Activated CD8-positive, alpha-beta T cell treated with anti-CD3 and anti-CD28 coated beads, Interleukin-2, amount 10 ng/mL, durations not matched to agents 7 days and 5 days (primary cell): ENCODE results near the gene TAMALIN. TPM values are rescaled to one million over a fixed set of nuclear protein-coding genes. Genes with fewer than 3 reads are reported as not detected.

Experiments
- ATAC-seq: fragments of 150-1000 bp; cut with Tn5 transposase; one replicate; pipeline ENCODE4 v1.10.0; 2021; ENCODE audit warnings: moderate library complexity
- CTCF ChIA-PET: fragments of 350-600 bp; sonication (Branson Sonifier 250); formaldehyde crosslinking; loops from one replicate; lab custom pipeline; 2021; ENCODE audit warnings: antibody characterized with exemption; lab: Charles Lee
- POLR2A ChIA-PET: fragments of 350-600 bp; sonication (Branson Sonifier 250); formaldehyde crosslinking; loops from one replicate; lab custom pipeline; 2021; ENCODE audit warnings: antibody characterized with exemption; lab: Charles Lee
- DNase-seq: peaks from one replicate; pipeline ENCODE4 v3.0.0-alpha.2; 2020
- H3K27ac Mint-ChIP-seq: one replicate; pipeline ENCODE4 v1.8.0; 2021; ENCODE audit warnings: mild to moderate bottlenecking, mixed read lengths
- H3K27me3 Mint-ChIP-seq: one replicate; pipeline ENCODE4 v1.8.0; 2021; ENCODE audit warnings: low read depth, mixed read lengths
- H3K36me3 Mint-ChIP-seq: one replicate; pipeline ENCODE4 v1.8.0; 2021; ENCODE audit warnings: low read depth, mixed read lengths
- H3K4me1 Mint-ChIP-seq: one replicate; pipeline ENCODE4 v1.8.0; 2021; ENCODE audit warnings: low read depth, mixed read lengths
- H3K4me3 Mint-ChIP-seq: one replicate; pipeline ENCODE4 v1.8.0; 2021; ENCODE audit warnings: mild to moderate bottlenecking, mixed read lengths
- H3K9me3 Mint-ChIP-seq: one replicate; pipeline ENCODE4 v1.8.0; 2022; ENCODE audit warnings: mixed read lengths; ENCODE audit not compliant: insufficient read depth
- total RNA-seq, 2 experiments: library from RNA; stranded (reverse); gene quantifications; one replicate each; pipeline ENCODE4 v1.2.3, GENCODE V29; 2021

The TAMALIN gene
- total RNA-seq, 2 experiments from 2014 or later, result 11.0 to 12.5 TPM

GRCh38 chr12:52050116-52050757, 43.5 kb downstream of the TAMALIN start:
- peak overlapping the region; percentile 86 for H3K4me3 Mint-ChIP-seq
- H3K36me3 Mint-ChIP-seq, result no peaks in the 10 kb centered on the region
- POLR2A ChIA-PET, result interaction anchor here (0.8 to 2.2 kb wide), 6 partner anchors 9 to 25 kb away, joined by 3 to 18 read pairs (median 8); partner anchors contain the start of gene ATG101
- H3K27me3 Mint-ChIP-seq, result no peaks in the 10 kb centered on the region
- no peak for DNase-seq
- H3K9me3 Mint-ChIP-seq, result no peaks in the 10 kb centered on the region
- peaks cover 57% of the 10 kb centered on the region for H3K4me1 Mint-ChIP-seq
- CTCF ChIA-PET, result interaction anchor here (0.8 to 4.1 kb wide), 7 partner anchors 16 to 32 kb away, joined by 3 to 59 read pairs (median 6); partner anchors contain the start of gene ATG101
- peak overlapping the region; percentile 98 for H3K27ac Mint-ChIP-seq
- no peak for ATAC-seq

DNA sequence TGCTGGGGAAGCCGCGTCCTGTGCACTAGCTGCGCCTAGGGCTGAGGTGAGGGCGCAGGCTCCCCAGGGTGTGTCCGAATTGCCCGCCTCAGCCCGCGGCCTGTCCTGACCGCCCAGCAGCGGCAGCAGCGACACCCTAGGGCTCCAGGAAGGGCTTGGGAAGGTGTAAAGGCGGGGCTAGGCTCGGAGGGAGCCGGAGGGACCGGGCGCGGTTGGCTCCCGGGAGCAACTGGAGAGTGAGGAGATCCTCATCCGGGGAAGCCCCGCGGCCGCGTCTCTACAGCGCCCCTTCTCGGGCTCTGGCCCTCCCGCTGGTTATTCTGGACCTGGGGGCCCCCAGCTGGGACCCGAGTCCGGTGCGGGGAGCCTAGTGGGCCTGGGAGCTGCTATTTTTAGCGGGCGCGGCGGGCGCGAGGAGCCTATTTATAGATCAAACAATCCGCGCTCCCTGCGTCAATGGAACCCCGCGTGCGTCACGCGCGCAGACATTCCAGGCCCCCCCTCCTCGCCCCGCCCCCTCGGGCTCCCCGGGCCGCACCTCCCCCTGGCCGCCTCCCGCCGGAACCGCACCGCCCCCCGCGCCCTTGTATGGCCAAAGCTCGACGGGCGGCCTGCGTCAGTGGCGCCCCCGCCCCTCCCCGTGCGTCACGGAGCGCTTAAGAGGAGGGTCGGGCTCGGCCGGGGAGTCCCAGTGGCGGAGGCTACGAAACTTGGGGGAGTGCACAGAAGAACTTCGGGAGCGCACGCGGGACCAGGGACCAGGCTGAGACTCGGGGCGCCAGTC, 44.2 kb downstream of the TAMALIN start, which contains the start of gene NR4A1:
NR4A1 (plus strand) TSS at position 685 of the 784 bp plus-strand sequence. CDS start 2,887 bp downstream, outside the sequence.
- DNase-seq (peak; percentile 98), ATAC-seq (peak; percentile 85)
- ChIA-PET CTCF (interaction anchor here (0.8 to 4.1 kb wide), 12 partner anchors 9 to 80 kb away, joined by 3 to 59 read pairs (median 4); partner anchors contain the start of gene ATG101), POLR2A (interaction anchor here (0.8 to 2.2 kb wide), 8 partner anchors 10 to 25 kb away, joined by 3 to 18 read pairs (median 6); partner anchors contain the start of gene ATG101)
- H3K4me3 Mint-ChIP-seq, result peak within 1 kb of the TSS; percentile 86
- no peaks in the 10 kb centered on the region for H3K36me3 Mint-ChIP-seq
- H3K9me3 Mint-ChIP-seq, result no peaks in the 10 kb centered on the region
- H3K27me3 Mint-ChIP-seq, result no peaks in the 10 kb centered on the region
- H3K4me1 Mint-ChIP-seq, result peaks cover 49% of the 10 kb centered on the region
- H3K27ac Mint-ChIP-seq, result peak within 1 kb of the TSS; percentile 98

DNA sequence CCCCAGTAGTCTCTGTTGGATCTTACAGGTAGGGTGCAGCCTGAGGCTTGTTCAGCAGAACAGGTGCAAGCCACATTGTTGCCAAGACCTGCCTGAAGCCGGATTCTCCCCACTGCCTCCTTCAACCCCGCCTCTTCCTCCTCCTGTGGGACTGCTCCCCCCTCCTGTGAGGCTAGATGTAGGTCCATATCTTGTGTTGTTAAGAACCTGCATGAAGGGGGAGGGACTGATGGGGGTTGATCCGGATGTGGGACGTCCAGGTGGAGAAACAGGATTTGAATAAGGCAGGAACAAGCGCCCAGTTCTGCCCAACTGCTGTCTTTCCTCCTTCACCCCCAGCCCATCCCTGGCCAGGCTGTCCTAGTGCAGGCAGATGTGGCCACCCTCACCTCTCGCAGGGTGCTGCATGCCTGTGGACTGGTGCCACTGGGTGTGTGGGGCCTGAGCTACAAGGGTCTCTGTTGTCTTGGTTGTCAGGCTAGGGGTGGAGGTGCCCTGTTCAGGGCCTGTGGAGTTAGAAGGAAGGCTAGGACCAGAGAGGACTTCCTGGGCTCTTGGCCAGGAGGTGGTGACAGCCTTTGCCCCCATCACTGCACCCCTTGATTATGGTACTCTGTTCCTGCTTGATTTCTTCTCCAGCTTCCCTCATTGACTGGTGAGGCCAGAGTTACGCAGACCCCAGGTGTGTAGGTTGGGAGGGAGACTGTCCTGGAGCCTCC, 45.9 kb downstream of the TAMALIN start:
- ChIA-PET CTCF (interaction anchor here (2.4 to 4.1 kb wide), 2 partner anchors 21 to 27 kb away, joined by 21 to 59 read pairs; no protein-coding TSS in a partner anchor), POLR2A (interaction anchor here (1.3 kb wide), 1 partner anchor 19 kb away, joined by 4 read pairs; no protein-coding TSS in a partner anchor)
- DNase-seq, result peak; percentile 48
- H3K27ac Mint-ChIP-seq, result peak overlapping the region; percentile 98
- H3K9me3 Mint-ChIP-seq, result no peaks in the 10 kb centered on the region
- no peaks in the 10 kb centered on the region for H3K36me3 Mint-ChIP-seq
- peaks cover 36% of the 10 kb centered on the region for H3K4me1 Mint-ChIP-seq
- ATAC-seq, result no peak
- no peaks in the 10 kb centered on the region for H3K27me3 Mint-ChIP-seq
- peak overlapping the region; percentile 86 for H3K4me3 Mint-ChIP-seq

DNA sequence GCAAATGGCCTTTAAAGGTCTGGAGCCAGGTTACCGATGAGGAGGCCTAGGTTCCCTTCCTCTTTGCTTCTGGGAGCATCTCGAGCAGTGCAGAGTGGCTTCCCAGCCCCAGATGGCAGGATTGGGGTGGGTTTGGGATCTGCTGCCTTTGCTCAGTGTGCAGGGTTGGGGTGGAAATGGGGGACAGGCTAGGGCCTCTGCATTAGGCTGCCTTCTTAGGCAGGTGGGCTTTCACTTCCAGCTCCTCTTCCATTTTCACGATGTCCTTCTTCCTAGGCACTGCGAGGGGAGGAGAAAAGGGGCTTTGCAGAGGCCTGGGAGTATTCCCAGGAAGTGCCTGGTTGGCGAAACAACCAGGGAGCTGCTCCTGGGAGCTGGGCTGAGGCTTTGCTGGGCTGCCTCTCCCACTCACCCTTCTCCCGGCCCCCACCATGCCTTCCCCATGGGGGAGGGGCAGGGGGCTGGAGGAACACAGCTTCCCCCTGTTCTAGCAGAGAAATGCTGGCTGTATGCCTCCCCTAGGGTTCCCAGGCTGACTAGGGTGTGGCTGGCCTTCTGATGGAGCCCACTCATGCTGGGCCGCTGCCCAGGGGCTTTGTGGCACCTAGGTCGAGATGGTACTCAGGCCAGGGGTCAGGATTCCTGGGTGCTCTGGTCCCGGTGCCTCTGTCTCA, 46.9 kb downstream of the TAMALIN start:
- no peak overlapping the region for H3K4me3 Mint-ChIP-seq
- H3K9me3 Mint-ChIP-seq, result no peaks in the 10 kb centered on the region
- CTCF ChIA-PET, result interaction anchor here (4.1 kb wide), 1 partner anchor 28 kb away, joined by 59 read pairs; no protein-coding TSS in a partner anchor
- no peak for ATAC-seq
- H3K36me3 Mint-ChIP-seq, result no peaks in the 10 kb centered on the region
- POLR2A ChIA-PET, result no interaction called here
- no peak for DNase-seq
- H3K27me3 Mint-ChIP-seq, result no peaks in the 10 kb centered on the region
- peaks cover 36% of the 10 kb centered on the region for H3K4me1 Mint-ChIP-seq
- H3K27ac Mint-ChIP-seq, result peak overlapping the region; percentile 30

DNA sequence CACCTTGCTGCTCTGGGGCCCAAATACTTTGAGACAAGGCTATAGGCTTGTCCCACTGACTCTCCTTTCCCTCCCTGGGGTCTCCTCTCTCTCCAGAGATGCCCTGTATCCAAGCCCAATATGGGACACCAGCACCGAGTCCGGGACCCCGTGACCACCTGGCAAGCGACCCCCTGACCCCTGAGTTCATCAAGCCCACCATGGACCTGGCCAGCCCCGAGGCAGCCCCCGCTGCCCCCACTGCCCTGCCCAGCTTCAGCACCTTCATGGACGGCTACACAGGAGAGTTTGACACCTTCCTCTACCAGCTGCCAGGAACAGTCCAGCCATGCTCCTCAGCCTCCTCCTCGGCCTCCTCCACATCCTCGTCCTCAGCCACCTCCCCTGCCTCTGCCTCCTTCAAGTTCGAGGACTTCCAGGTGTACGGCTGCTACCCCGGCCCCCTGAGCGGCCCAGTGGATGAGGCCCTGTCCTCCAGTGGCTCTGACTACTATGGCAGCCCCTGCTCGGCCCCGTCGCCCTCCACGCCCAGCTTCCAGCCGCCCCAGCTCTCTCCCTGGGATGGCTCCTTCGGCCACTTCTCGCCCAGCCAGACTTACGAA, 47.6 kb downstream of the TAMALIN start:
- ChIA-PET POLR2A (no interaction called here), CTCF (interaction anchor here (0.8 to 1.6 kb wide), 3 partner anchors 15 to 29 kb away, joined by 3 to 6 read pairs (median 5); partner anchors contain the start of gene ATG101)
- Mint-ChIP-seq H3K27me3 (no peaks in the 10 kb centered on the region), H3K36me3 (no peaks in the 10 kb centered on the region), H3K4me1 (peaks cover 33% of the 10 kb centered on the region), H3K9me3 (no peaks in the 10 kb centered on the region), H3K4me3 (no peak overlapping the region), H3K27ac (no peak overlapping the region)
- DNase-seq, result no peak
- no peak for ATAC-seq

- DNase-seq (no peak), ATAC-seq (no peak)
- no peak overlapping the region for H3K4me3 Mint-ChIP-seq
- no peaks in the 10 kb centered on the region for H3K36me3 Mint-ChIP-seq
- H3K27me3 Mint-ChIP-seq, result no peaks in the 10 kb centered on the region
- POLR2A ChIA-PET, result no interaction called here
- no peak overlapping the region for H3K27ac Mint-ChIP-seq
- CTCF ChIA-PET, result interaction anchor here (0.8 to 1.6 kb wide), 4 partner anchors 14 to 34 kb away, joined by 3 to 6 read pairs (median 4); partner anchors contain the start of gene ATG101
- no peaks in the 10 kb centered on the region for H3K9me3 Mint-ChIP-seq
- peaks cover 26% of the 10 kb centered on the region for H3K4me1 Mint-ChIP-seq
These were observed 48.3 kb downstream of the TAMALIN start for GRCh38 chr12:52054833-52055730.

- CTCF ChIA-PET, result interaction anchor here (0.9 to 1.6 kb wide), 6 partner anchors 13 to 35 kb away, joined by 3 to 9 read pairs (median 4); partner anchors contain the start of gene ATG101
- Mint-ChIP-seq H3K4me1 (peaks cover 20% of the 10 kb centered on the region), H3K27me3 (no peaks in the 10 kb centered on the region), H3K27ac (no peak overlapping the region), H3K36me3 (no peaks in the 10 kb centered on the region), H3K9me3 (no peaks in the 10 kb centered on the region), H3K4me3 (no peak overlapping the region)
- POLR2A ChIA-PET, result no interaction called here
- ATAC-seq (no peak), DNase-seq (no peak)
These were observed 49.3 kb downstream of the TAMALIN start for GRCh38 chr12:52055731-52056711.

- Mint-ChIP-seq H3K27me3 (no peaks in the 10 kb centered on the region), H3K36me3 (no peaks in the 10 kb centered on the region), H3K9me3 (no peaks in the 10 kb centered on the region), H3K27ac (no peak overlapping the region), H3K4me3 (no peak overlapping the region), H3K4me1 (peaks cover 12% of the 10 kb centered on the region)
- ChIA-PET POLR2A (no interaction called here), CTCF (interaction anchor here (0.8 to 1.4 kb wide), 5 partner anchors 12 to 36 kb away, joined by 3 to 9 read pairs (median 3); no protein-coding TSS in a partner anchor)
- DNase-seq (no peak), ATAC-seq (no peak)
These were observed 50.3 kb downstream of the TAMALIN start for GRCh38 chr12:52056801-52057637.
